ENCODE data around the gene IKZF1. TPM values are rescaled to one million over a fixed set of nuclear protein-coding genes. Genes with fewer than 3 reads are reported as not detected.

IKZF1 gene
- total RNA-seq, 1 experiment from 2014 or later: 2.3 TPM

DNA sequence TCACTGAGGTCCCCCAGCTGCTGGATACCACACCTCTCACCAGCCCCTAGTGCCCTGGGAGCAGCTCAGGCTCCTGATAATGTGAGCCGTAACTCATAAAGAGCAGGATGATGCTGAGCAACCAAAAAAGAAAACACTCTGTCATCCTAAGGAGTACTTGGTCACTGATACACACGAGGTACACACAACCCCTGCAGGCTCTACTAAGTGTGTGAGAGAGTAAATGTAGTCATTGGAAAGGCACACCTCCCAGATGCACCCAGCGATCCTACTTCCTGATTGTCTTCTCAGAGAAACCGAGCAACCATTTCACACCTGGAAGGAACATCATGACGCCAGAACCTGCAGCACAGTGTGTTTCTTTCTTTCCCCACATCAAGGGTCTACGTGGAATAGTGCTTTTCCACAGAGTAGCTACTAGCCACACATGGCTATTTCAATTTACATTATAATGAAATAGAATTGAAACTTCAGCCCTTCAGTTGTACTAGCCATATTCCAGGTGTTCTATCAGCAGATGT is 111.4 kb downstream of the IKZF1 start (continued):
- TF ChIP-seq, protein P1, sequence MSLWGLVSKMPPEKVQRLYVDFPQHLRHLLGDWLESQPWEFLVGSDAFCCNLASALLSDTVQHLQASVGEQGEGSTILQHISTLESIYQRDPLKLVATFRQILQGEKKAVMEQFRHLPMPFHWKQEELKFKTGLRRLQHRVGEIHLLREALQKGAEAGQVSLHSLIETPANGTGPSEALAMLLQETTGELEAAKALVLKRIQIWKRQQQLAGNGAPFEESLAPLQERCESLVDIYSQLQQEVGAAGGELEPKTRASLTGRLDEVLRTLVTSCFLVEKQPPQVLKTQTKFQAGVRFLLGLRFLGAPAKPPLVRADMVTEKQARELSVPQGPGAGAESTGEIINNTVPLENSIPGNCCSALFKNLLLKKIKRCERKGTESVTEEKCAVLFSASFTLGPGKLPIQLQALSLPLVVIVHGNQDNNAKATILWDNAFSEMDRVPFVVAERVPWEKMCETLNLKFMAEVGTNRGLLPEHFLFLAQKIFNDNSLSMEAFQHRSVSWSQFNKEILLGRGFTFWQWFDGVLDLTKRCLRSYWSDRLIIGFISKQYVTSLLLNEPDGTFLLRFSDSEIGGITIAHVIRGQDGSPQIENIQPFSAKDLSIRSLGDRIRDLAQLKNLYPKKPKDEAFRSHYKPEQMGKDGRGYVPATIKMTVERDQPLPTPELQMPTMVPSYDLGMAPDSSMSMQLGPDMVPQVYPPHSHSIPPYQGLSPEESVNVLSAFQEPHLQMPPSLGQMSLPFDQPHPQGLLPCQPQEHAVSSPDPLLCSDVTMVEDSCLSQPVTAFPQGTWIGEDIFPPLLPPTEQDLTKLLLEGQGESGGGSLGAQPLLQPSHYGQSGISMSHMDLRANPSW (CRISPR knock-in tag; conservative IDR thresholded peaks at IDR 0.05; ENCODE audit: low read depth): no peak
- TF ChIP-seq, protein P2, sequence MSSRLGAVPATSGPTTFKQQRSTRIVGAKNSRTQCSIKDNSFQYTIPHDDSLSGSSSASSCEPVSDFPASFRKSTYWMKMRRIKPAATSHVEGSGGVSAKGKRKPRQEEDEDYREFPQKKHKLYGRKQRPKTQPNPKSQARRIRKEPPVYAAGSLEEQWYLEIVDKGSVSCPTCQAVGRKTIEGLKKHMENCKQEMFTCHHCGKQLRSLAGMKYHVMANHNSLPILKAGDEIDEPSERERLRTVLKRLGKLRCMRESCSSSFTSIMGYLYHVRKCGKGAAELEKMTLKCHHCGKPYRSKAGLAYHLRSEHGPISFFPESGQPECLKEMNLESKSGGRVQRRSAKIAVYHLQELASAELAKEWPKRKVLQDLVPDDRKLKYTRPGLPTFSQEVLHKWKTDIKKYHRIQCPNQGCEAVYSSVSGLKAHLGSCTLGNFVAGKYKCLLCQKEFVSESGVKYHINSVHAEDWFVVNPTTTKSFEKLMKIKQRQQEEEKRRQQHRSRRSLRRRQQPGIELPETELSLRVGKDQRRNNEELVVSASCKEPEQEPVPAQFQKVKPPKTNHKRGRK (CRISPR knock-in tag; IDR thresholded peaks at IDR 0.05; ENCODE audit: borderline replicate concordance): no peak
- TF ChIP-seq, protein P3, sequence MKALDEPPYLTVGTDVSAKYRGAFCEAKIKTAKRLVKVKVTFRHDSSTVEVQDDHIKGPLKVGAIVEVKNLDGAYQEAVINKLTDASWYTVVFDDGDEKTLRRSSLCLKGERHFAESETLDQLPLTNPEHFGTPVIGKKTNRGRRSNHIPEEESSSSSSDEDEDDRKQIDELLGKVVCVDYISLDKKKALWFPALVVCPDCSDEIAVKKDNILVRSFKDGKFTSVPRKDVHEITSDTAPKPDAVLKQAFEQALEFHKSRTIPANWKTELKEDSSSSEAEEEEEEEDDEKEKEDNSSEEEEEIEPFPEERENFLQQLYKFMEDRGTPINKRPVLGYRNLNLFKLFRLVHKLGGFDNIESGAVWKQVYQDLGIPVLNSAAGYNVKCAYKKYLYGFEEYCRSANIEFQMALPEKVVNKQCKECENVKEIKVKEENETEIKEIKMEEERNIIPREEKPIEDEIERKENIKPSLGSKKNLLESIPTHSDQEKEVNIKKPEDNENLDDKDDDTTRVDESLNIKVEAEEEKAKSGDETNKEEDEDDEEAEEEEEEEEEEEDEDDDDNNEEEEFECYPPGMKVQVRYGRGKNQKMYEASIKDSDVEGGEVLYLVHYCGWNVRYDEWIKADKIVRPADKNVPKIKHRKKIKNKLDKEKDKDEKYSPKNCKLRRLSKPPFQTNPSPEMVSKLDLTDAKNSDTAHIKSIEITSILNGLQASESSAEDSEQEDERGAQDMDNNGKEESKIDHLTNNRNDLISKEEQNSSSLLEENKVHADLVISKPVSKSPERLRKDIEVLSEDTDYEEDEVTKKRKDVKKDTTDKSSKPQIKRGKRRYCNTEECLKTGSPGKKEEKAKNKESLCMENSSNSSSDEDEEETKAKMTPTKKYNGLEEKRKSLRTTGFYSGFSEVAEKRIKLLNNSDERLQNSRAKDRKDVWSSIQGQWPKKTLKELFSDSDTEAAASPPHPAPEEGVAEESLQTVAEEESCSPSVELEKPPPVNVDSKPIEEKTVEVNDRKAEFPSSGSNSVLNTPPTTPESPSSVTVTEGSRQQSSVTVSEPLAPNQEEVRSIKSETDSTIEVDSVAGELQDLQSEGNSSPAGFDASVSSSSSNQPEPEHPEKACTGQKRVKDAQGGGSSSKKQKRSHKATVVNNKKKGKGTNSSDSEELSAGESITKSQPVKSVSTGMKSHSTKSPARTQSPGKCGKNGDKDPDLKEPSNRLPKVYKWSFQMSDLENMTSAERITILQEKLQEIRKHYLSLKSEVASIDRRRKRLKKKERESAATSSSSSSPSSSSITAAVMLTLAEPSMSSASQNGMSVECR (CRISPR knock-in tag; IDR thresholded peaks at IDR 0.05; ENCODE audit: borderline replicate concordance): no peak

DNA sequence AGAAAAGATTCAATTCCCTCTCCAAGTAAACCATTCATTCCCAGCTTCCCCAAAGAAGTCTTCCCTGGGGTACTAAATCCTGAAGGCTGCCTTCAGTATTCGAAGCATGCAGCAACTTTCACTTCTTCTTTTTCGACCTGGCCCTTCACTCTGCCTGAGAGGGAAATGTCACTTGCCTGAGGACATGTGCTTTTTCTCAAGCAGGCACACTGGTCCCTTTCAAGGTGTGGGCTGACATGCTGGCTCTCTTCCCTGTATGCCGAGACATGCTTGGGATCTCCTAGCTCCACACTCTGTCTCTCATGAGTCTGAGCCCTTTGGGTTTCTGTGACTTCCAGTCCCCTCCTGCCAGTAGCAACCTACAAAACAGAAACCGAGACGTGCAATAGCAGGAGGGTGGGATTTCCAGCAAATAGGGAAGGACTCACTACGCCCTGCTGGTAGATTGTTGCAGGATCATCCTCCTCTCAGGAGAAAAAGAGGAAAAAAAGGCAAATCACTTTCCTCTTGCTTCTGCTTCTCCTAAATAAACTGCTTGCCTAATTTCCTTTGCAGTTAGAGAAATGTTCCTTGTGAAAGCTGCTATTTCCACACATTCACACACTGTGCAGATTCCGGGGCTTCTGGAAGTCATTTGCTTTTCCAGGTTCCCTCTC is 112.1 kb downstream of the IKZF1 start:
- Mint-ChIP-seq H3K4me3 (no peak overlapping the region), H3K27me3 (ENCODE audit: low read depth) (peaks cover 3% of the 10 kb centered on the region; the same call in 1 of the 2 replicates), H3K9me3 (no peaks in the 10 kb centered on the region), H3K36me3 (no peaks in the 10 kb centered on the region), H3K27ac (no peak overlapping the region), H3K4me1 (peaks cover 44% of the 10 kb centered on the region)
- ATAC-seq: no peak
- DNase-seq (ENCODE audit: low spot score): no peak
- no peak for TF ChIP-seq ZNF671 (CRISPR knock-in tag; IDR thresholded peaks at IDR 0.05)
- TF ChIP-seq, protein P4, sequence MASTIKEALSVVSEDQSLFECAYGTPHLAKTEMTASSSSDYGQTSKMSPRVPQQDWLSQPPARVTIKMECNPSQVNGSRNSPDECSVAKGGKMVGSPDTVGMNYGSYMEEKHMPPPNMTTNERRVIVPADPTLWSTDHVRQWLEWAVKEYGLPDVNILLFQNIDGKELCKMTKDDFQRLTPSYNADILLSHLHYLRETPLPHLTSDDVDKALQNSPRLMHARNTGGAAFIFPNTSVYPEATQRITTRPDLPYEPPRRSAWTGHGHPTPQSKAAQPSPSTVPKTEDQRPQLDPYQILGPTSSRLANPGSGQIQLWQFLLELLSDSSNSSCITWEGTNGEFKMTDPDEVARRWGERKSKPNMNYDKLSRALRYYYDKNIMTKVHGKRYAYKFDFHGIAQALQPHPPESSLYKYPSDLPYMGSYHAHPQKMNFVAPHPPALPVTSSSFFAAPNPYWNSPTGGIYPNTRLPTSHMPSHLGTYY (CRISPR knock-in tag; IDR thresholded peaks at IDR 0.05): no peak
- no peak for TF ChIP-seq TEAD1 (CRISPR knock-in tag; IDR thresholded peaks at IDR 0.05)
- TF ChIP-seq, protein P5, sequence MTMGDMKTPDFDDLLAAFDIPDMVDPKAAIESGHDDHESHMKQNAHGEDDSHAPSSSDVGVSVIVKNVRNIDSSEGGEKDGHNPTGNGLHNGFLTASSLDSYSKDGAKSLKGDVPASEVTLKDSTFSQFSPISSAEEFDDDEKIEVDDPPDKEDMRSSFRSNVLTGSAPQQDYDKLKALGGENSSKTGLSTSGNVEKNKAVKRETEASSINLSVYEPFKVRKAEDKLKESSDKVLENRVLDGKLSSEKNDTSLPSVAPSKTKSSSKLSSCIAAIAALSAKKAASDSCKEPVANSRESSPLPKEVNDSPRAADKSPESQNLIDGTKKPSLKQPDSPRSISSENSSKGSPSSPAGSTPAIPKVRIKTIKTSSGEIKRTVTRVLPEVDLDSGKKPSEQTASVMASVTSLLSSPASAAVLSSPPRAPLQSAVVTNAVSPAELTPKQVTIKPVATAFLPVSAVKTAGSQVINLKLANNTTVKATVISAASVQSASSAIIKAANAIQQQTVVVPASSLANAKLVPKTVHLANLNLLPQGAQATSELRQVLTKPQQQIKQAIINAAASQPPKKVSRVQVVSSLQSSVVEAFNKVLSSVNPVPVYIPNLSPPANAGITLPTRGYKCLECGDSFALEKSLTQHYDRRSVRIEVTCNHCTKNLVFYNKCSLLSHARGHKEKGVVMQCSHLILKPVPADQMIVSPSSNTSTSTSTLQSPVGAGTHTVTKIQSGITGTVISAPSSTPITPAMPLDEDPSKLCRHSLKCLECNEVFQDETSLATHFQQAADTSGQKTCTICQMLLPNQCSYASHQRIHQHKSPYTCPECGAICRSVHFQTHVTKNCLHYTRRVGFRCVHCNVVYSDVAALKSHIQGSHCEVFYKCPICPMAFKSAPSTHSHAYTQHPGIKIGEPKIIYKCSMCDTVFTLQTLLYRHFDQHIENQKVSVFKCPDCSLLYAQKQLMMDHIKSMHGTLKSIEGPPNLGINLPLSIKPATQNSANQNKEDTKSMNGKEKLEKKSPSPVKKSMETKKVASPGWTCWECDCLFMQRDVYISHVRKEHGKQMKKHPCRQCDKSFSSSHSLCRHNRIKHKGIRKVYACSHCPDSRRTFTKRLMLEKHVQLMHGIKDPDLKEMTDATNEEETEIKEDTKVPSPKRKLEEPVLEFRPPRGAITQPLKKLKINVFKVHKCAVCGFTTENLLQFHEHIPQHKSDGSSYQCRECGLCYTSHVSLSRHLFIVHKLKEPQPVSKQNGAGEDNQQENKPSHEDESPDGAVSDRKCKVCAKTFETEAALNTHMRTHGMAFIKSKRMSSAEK (CRISPR knock-in tag; IDR thresholded peaks at IDR 0.05; ENCODE audit: borderline replicate concordance): no peak
- TF ChIP-seq, protein P6, sequence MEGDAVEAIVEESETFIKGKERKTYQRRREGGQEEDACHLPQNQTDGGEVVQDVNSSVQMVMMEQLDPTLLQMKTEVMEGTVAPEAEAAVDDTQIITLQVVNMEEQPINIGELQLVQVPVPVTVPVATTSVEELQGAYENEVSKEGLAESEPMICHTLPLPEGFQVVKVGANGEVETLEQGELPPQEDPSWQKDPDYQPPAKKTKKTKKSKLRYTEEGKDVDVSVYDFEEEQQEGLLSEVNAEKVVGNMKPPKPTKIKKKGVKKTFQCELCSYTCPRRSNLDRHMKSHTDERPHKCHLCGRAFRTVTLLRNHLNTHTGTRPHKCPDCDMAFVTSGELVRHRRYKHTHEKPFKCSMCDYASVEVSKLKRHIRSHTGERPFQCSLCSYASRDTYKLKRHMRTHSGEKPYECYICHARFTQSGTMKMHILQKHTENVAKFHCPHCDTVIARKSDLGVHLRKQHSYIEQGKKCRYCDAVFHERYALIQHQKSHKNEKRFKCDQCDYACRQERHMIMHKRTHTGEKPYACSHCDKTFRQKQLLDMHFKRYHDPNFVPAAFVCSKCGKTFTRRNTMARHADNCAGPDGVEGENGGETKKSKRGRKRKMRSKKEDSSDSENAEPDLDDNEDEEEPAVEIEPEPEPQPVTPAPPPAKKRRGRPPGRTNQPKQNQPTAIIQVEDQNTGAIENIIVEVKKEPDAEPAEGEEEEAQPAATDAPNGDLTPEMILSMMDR (IDR thresholded peaks at IDR 0.05): no peak
- no peak for TF ChIP-seq JUN (CRISPR knock-in tag; IDR thresholded peaks at IDR 0.05)
- TF ChIP-seq NFE2L1 (CRISPR knock-in tag; IDR thresholded peaks at IDR 0.05): no peak
- TF ChIP-seq ZNF396 (CRISPR knock-in tag; IDR thresholded peaks at IDR 0.05; ENCODE audit: borderline replicate concordance): no peak
- TF ChIP-seq ELF4 (CRISPR knock-in tag; IDR thresholded peaks at IDR 0.05; ENCODE audit: low read depth): no peak
- TF ChIP-seq TCF7 (CRISPR knock-in tag; IDR thresholded peaks at IDR 0.05; ENCODE audit: low read depth): no peak
- no peak for TF ChIP-seq ZNF121 (CRISPR knock-in tag; IDR thresholded peaks at IDR 0.05)
- ChIA-PET CTCF (interaction anchor here (1.0 to 3.1 kb wide), 5 partner anchors 10 to 213 kb away, joined by 3 to 18 read pairs (median 6); no protein-coding TSS in a partner anchor), POLR2A (no interaction called here)

Data from WTC11 (cell line).